ENCODE results near the gene PARD3B. TPM values are rescaled to one million over a fixed set of nuclear protein-coding genes. Genes with fewer than 3 reads are reported as not detected.

The PARD3B gene
- total and polyA plus RNA-seq, 2 of the 8 experiments (the other 6 are each of a cell fraction or from before 2014, with no cell fraction given) = 1.2 to 5.7 TPM

DNA sequence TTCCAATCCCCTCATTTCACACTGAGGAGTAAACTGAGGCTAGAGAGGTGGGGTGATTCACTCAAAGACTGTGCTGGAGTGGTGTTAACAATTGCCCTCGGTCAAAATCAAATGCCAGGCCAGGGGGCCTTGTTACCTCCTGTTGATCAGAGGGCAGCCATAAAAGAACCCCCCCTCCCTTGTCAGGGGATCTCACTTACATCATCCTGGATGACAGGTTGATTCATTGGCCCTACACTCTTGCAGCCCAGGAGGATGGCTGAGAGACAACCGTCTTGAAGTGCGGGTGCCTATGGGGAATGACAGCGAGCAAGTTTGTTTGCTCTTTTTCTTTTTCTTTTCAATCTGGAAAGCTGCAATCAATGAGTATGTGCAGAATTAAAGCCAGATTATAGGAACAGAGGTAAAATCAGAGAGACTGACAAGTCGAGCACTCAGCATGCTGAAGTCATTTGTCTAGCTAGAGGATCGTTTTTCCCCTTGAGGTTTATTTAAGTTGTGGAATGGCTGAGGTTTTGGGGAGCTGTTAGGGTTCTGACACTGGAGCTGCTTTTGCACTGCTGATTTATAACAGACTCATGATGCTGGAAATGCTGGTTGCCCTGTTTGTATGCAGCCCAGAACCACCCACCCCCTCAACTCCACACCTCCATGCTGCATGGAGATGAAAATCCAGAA is 1110.6 kb downstream of the PARD3B start:
- no peak overlapping the region for H3K56ac ChIP-seq (replicated peaks; ENCODE audit: insufficient read length, low read depth, low read length)
- H4K8ac ChIP-seq (ENCODE audit: extremely low read depth, insufficient read depth, low read length) = no peak overlapping the region
- no peak overlapping the region for H2BK20ac ChIP-seq (ENCODE audit: low read length)
- DNase-seq (ENCODE audit: low read depth in 1 of 2, low spot score in 2 of 2) (peak in 1 of 2 experiments; percentile 23), FAIRE-seq (no peak)
- no peak overlapping the region for H3K4me2 ChIP-seq (ENCODE audit: insufficient read depth in 1 of 2, low read depth in 2 of 2, low read length in 2 of 2)
- H3K27me3 ChIP-seq (replicated peaks in 1 of 4; ENCODE audit: control insufficient read depth in 3 of 4, extremely low read depth in 1 of 4, insufficient read depth in 3 of 4, low read length in 3 of 4) = peaks cover 0 to 1% (median 0%) of the 10 kb centered on the region in 4 experiments; a peak in 3 of 7 replicates
- no peak overlapping the region for H3K9ac ChIP-seq (replicated peaks in 1 of 4; ENCODE audit: extremely low read depth in 1 of 4, low read depth in 3 of 4, low read length in 3 of 4)
- H4K91ac ChIP-seq (replicated peaks; ENCODE audit: insufficient read length, low read length) = no peak overlapping the region
- H3K4ac ChIP-seq (replicated peaks; ENCODE audit: insufficient read length, low read depth, low read length) = no peak overlapping the region
- ChIA-PET POLR2A (ENCODE audit: partially characterized antibody) (no interaction called here), CTCF (ENCODE audit: partially characterized antibody) (interaction anchor here (1.3 to 1.4 kb wide), 2 partner anchors 11 to 23 kb away, joined by 4 to 6 read pairs; no protein-coding TSS in a partner anchor)
- no peaks in the 10 kb centered on the region for H3K23me2 ChIP-seq (ENCODE audit: low read depth, low read length)
- H3K79me1 ChIP-seq (ENCODE audit: low read depth, low read length) = no peaks in the 10 kb centered on the region
- no peak overlapping the region for H2BK12ac ChIP-seq (ENCODE audit: low read depth, low read length)
- H3K14ac ChIP-seq (ENCODE audit: insufficient read length) = no peak overlapping the region
- H3K18ac ChIP-seq (ENCODE audit: extremely low read depth, low read length) = no peak overlapping the region
- no peak overlapping the region for H3K4me3 ChIP-seq (ENCODE audit: extremely low read depth in 1 of 4, insufficient read depth in 2 of 4, low read depth in 3 of 4, low read length in 4 of 4)
- no peak overlapping the region for H3K23ac ChIP-seq (ENCODE audit: insufficient read length)
- no peak overlapping the region for H2BK5ac ChIP-seq (ENCODE audit: low read depth, low read length)
- H3K36me3 ChIP-seq (ENCODE audit: control insufficient read depth in 2 of 4, insufficient read depth in 4 of 4, low read length in 3 of 4) = no peaks in the 10 kb centered on the region; a peak in 1 of 8 replicates
- no peak overlapping the region for H2BK120ac ChIP-seq (replicated peaks; ENCODE audit: low read depth, low read length)
- H3K9me3 ChIP-seq (ENCODE audit: insufficient read depth in 2 of 2, low read depth in 1 of 2, low read length in 1 of 2) = no peaks in the 10 kb centered on the region
- H4K20me1 ChIP-seq (replicated peaks in 1 of 2; ENCODE audit: control insufficient read depth in 1 of 2, insufficient read depth in 2 of 2, low read length in 2 of 2) = no peaks in the 10 kb centered on the region
- H2AK5ac ChIP-seq (ENCODE audit: low read depth, low read length) = no peak overlapping the region; the same call in 1 of the 2 replicates
- WGBS, 2 experiments (ENCODE audit: extremely low coverage in 1 of 2, insufficient coverage in 1 of 2, insufficient read length in 1 of 2, insufficient replicate concordance in 2 of 2, low coverage in 1 of 2, low lambda C conversion rate in 2 of 2, missing lambda C conversion rate in 1 of 2) = 77% methylated on average over 6 of the region's 6 CpGs; no CpG with 5 or more reads in 1 of the 2 experiments
- H2BK15ac ChIP-seq (ENCODE audit: low read length) = no peak overlapping the region
- no peak overlapping the region for H2AFZ ChIP-seq (ENCODE audit: low read length)
- peaks cover 0 to 4% (median 0%) of the 10 kb centered on the region in 4 experiments; a peak in 2 of 7 replicates for H3K4me1 ChIP-seq (replicated peaks in 1 of 4; ENCODE audit: control insufficient read depth in 3 of 4, insufficient read depth in 4 of 4, low read length in 3 of 4)
- H3K27ac ChIP-seq (ENCODE audit: low read depth, low read length) = no peak overlapping the region
- no peaks in the 10 kb centered on the region for H3K79me2 ChIP-seq (ENCODE audit: control insufficient read depth in 1 of 2, insufficient read depth in 2 of 2, low read length in 2 of 2)
- no peak overlapping the region for H4K5ac ChIP-seq (ENCODE audit: insufficient read length, low read depth, low read length)
- TF ChIP-seq SRF (IDR thresholded peaks at IDR 0.05; ENCODE audit: low read depth, low read length) (no peak), EGR1 (IDR thresholded peaks at IDR 0.05; ENCODE audit: borderline replicate concordance, low read depth, low read length) (no peak), HDAC6 (IDR thresholded peaks at IDR 0.05; ENCODE audit: low read depth, low read length) (no peak), HDAC2 (IDR thresholded peaks at IDR 0.05; ENCODE audit: borderline replicate concordance in 1 of 2, low read depth in 2 of 2, low read length in 2 of 2) (no peak), ASH2L (IDR thresholded peaks at IDR 0.05; ENCODE audit: low read length) (no peak), KDM4A (IDR thresholded peaks at IDR 0.05; ENCODE audit: low read depth, low read length, severe bottlenecking) (no peak), SP2 (IDR thresholded peaks at IDR 0.05; ENCODE audit: low read length) (no peak), EZH2 (IDR thresholded peaks at IDR 0.05; ENCODE audit: low read depth, low read length, severe bottlenecking) (no peak), TCF12 (IDR thresholded peaks at IDR 0.05; ENCODE audit: low read depth, low read length) (no peak), POU5F1 (IDR thresholded peaks at IDR 0.05; ENCODE audit: low read depth, low read length) (no peak), CREB1 (IDR thresholded peaks at IDR 0.05) (no peak), PHF8 (conservative IDR thresholded peaks at IDR 0.05; ENCODE audit: low read depth, low read length) (no peak)

All from H1 (cell line).